K562 (cell line): Measurements from ENCODE around the gene CUL9.

Experiments
- CBX3 ChIP-seq, 2 experiments: IDR thresholded peaks; 1 replicate in 1 of 2; 2 replicates in 1 of 2; pipeline ENCODE4 v1.6.1; 2012; ENCODE audit warnings: inconsistent platforms in 2 of 2, low read length in 2 of 2, borderline replicate concordance in 1 of 2, control low read depth in 1 of 2
- CTCF ChIP-seq, 3 experiments: IDR thresholded peaks in 2 of 3; conservative IDR thresholded peaks in 1 of 3; 2 replicates each; pipeline ENCODE4 v1.5.1; 2011 to 2012; ENCODE audit warnings: low read length in 3 of 3, mild to moderate bottlenecking in 3 of 3, control low read depth in 2 of 3, improper control_type of control experiment in 1 of 3, inconsistent platforms in 1 of 3, low read depth in 1 of 3, mixed read lengths in 1 of 3, moderate library complexity in 1 of 3; ENCODE audit not compliant: insufficient read depth in 2 of 3
- E2F1 ChIP-seq: sonication (generic); formaldehyde crosslinking; IDR thresholded peaks from 2 replicates; pipeline ENCODE4 v1.8.1; 2023; ENCODE audit warnings: mild to moderate bottlenecking, missing genetic modification reagents, moderate library complexity
- KDM4B ChIP-seq, 2 experiments: fragments of 450-650 bp in 1 of 2; sonication (generic) in 1 of 2; IDR thresholded peaks; 2 replicates each; pipeline ENCODE4 v1.6.1; 2016 to 2017; ENCODE audit warnings: borderline replicate concordance in 2 of 2, antibody characterized with exemption in 1 of 2, low read depth in 1 of 2, mild to moderate bottlenecking in 1 of 2
- MEIS2 ChIP-seq: fragments of 450-650 bp; IDR thresholded peaks from 2 replicates; pipeline ENCODE4 v1.6.1; 2014; ENCODE audit warnings: mild to moderate bottlenecking; ENCODE audit not compliant: partially characterized antibody
- SOX6 ChIP-seq: fragments of 450-650 bp; IDR thresholded peaks from 2 replicates; pipeline ENCODE4 v1.6.1; 2014; ENCODE audit warnings: mild to moderate bottlenecking
- SREBF2 ChIP-seq: sonication (generic); formaldehyde crosslinking; IDR thresholded peaks from 2 replicates; pipeline ENCODE4 v1.4.0; 2020; ENCODE audit warnings: mild to moderate bottlenecking, missing genetic modification reagents

GRCh38 chr6:43193929-43194328, 11.9 kb downstream of the CUL9 start:
- TF ChIP-seq CBX3 (IDR thresholded peaks at IDR 0.05; ENCODE audit: borderline replicate concordance in 1 of 2, low read length in 2 of 2) (no peak), MEIS2 (no peak), SOX6 (no peak), E2F1 (CRISPR knock-in tag) (no peak), CTCF (IDR thresholded peaks at IDR 0.05 in 2 of 3, conservative IDR thresholded peaks at IDR 0.05 in 1 of 3; ENCODE audit: insufficient read depth in 2 of 3, low read depth in 1 of 3, low read length in 3 of 3) (no peak), KDM4B (IDR thresholded peaks at IDR 0.05; ENCODE audit: borderline replicate concordance in 2 of 2, low read depth in 1 of 2) (no peak), SREBF2 (CRISPR knock-in tag) (no peak)
